ENCODE measurements around the gene ARFGAP2.
A peak's percentile ranks its signal among the peaks of the same experiment; 100 is the strongest.

The ARFGAP2 gene

GRCh38 chr11:47186700-47187695 is 10.3 kb upstream of the ARFGAP2 start:
- peak; percentile 34 for DNase-seq

- peak; percentile 26 for DNase-seq
Observed at GRCh38 chr11:47186076-47186699, 9.5 kb upstream of the ARFGAP2 start, which contains the start of gene PACSIN3. PACSIN3 (minus strand) TSS chr11:47186434; CDS start chr11:47182727, 3,707 bp downstream.

- DNase-seq, result no peak
Observed at GRCh38 chr11:47185305-47186075, 8.8 kb upstream of the ARFGAP2 start.

- no peak for DNase-seq
Observed at GRCh38 chr11:47184711-47185304, 8.1 kb upstream of the ARFGAP2 start.

- no peak for DNase-seq
Observed at GRCh38 chr11:47183969-47184368, 7.3 kb upstream of the ARFGAP2 start.

- no peak for DNase-seq
Observed at GRCh38 chr11:47183031-47183856, 6.6 kb upstream of the ARFGAP2 start.

- DNase-seq, result no peak
Observed at GRCh38 chr11:47182380-47182779, 5.7 kb upstream of the ARFGAP2 start.

GRCh38 chr11:47181271-47181670 is 4.6 kb upstream of the ARFGAP2 start:
- no peak for DNase-seq

GRCh38 chr11:47180006-47180787 is 3.5 kb upstream of the ARFGAP2 start:
- no peak for DNase-seq

GRCh38 chr11:47179655-47179991 is 2.9 kb upstream of the ARFGAP2 start:
- DNase-seq, result peak; percentile 63

- DNase-seq, result no peak
Observed at GRCh38 chr11:47178737-47179654, 2.3 kb upstream of the ARFGAP2 start.

GRCh38 chr11:47178316-47178715 is 1.6 kb upstream of the ARFGAP2 start:
- no peak for DNase-seq

GRCh38 chr11:47177846-47178245 is 1.2 kb upstream of the ARFGAP2 start:
- DNase-seq, result no peak

GRCh38 chr11:47177229-47177845 is 658 bp upstream of the ARFGAP2 start:
- DNase-seq, result peak; percentile 84

- DNase-seq, result no peak
Observed at GRCh38 chr11:47175746-47176327, 842 bp downstream of the ARFGAP2 start.

GRCh38 chr11:47172740-47173336 is 3.8 kb downstream of the ARFGAP2 start:
- DNase-seq, result no peak

GRCh38 chr11:47171856-47172255 is 4.8 kb downstream of the ARFGAP2 start:
- no peak for DNase-seq

GRCh38 chr11:47171061-47171838 is 5.4 kb downstream of the ARFGAP2 start:
- no peak for DNase-seq

Data from activated CD4-positive, alpha-beta T cell treated with anti-CD3 and anti-CD28 coated beads, Interleukin-2, amount 50 U/mL, for 16 hours (primary cell).